ENCODE results near the gene MYRIP.

DNA sequence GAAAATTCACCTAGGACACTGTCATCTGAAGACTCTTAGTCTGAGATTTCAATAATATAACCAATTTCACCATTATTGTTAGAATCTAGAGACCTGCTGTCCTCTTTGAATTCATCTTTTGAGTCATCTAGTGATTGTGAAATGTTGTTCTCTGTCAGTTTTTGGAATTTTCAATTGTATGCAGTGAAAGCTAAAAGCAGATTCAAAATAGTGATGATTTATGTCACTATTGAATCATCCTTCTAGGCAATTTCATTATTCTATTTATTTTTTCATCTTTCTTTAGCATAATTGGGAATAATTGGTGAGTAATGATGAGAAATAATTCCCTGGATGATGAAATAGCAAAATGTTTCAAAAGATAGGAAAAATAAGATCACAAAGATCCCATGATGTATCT, 398.4 kb downstream of the MYRIP start:
- TF ChIP-seq, protein P1, sequence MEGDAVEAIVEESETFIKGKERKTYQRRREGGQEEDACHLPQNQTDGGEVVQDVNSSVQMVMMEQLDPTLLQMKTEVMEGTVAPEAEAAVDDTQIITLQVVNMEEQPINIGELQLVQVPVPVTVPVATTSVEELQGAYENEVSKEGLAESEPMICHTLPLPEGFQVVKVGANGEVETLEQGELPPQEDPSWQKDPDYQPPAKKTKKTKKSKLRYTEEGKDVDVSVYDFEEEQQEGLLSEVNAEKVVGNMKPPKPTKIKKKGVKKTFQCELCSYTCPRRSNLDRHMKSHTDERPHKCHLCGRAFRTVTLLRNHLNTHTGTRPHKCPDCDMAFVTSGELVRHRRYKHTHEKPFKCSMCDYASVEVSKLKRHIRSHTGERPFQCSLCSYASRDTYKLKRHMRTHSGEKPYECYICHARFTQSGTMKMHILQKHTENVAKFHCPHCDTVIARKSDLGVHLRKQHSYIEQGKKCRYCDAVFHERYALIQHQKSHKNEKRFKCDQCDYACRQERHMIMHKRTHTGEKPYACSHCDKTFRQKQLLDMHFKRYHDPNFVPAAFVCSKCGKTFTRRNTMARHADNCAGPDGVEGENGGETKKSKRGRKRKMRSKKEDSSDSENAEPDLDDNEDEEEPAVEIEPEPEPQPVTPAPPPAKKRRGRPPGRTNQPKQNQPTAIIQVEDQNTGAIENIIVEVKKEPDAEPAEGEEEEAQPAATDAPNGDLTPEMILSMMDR (IDR thresholded peaks at IDR 0.05; ENCODE audit: low read depth, low read length, poor library complexity, severe bottlenecking), result no peak
- no peak for TF ChIP-seq EZH2phosphoT487 (IDR thresholded peaks at IDR 0.05; ENCODE audit: borderline replicate concordance, low read length)

Measured in DOHH2 (cell line).